Measurements from ENCODE around the gene NRCAM. TPM values are rescaled to one million over a fixed set of nuclear protein-coding genes. Genes with fewer than 3 reads are reported as not detected.

NRCAM gene
- total and polyA plus RNA-seq, 4 donors, result 0.17 to 3.2 (median 0.64) TPM

- H3K9me3 ChIP-seq (ENCODE audit: control insufficient read depth in 4 of 4, low read length in 3 of 4), result no peaks in the 10 kb centered on the region
- H3K4me1 ChIP-seq (ENCODE audit: control insufficient read depth in 4 of 4, insufficient read depth in 4 of 4, low read length in 3 of 4), result no peaks in the 10 kb centered on the region
- no peak overlapping the region for H3K27ac ChIP-seq (ENCODE audit: low read depth in 1 of 2, low read length in 2 of 2)
- peaks cover 0 to 13% (median 0%) of the 10 kb centered on the region in 4 donors for H3K27me3 ChIP-seq (ENCODE audit: control insufficient read depth in 4 of 4, insufficient read depth in 4 of 4, low read length in 3 of 4)
- DNase-seq (ENCODE audit: low spot score), result no peak
- WGBS, result 76% methylated on average over 5 of the region's 5 CpGs
- no peak overlapping the region for H3K9ac ChIP-seq (ENCODE audit: low read depth in 1 of 2, low read length in 2 of 2)
- no peak for TF ChIP-seq SP1 (IDR thresholded peaks at IDR 0.05)
- TF ChIP-seq MAX (IDR thresholded peaks at IDR 0.05), result no peak
- TF ChIP-seq HNF4G (IDR thresholded peaks at IDR 0.05), result no peak
- TF ChIP-seq REST (IDR thresholded peaks at IDR 0.05), result no peak
- TF ChIP-seq GABPA (IDR thresholded peaks at IDR 0.05 in 1 of 2, conservative IDR thresholded peaks at IDR 0.05 in 1 of 2), result no peak
- no peak for TF ChIP-seq ATF3 (IDR thresholded peaks at IDR 0.05)
- TF ChIP-seq JUND (IDR thresholded peaks at IDR 0.05), result no peak
- no peak for TF ChIP-seq ZBTB33 (IDR thresholded peaks at IDR 0.05)
- no peak for TF ChIP-seq HNF4A (conservative IDR thresholded peaks at IDR 0.05)
- TF ChIP-seq CTCF (IDR thresholded peaks at IDR 0.05; ENCODE audit: low read depth, low read length, missing input control), result no peak
- no peak overlapping the region for H3K4me3 ChIP-seq (ENCODE audit: low read depth in 1 of 3, low read length in 3 of 3)
- H3K36me3 ChIP-seq (ENCODE audit: control insufficient read depth in 4 of 4, insufficient read depth in 3 of 4, low read depth in 1 of 4, low read length in 3 of 4), result no peaks in the 10 kb centered on the region
Measured at GRCh38 chr7:108423089-108423989, 32.9 kb downstream of the NRCAM start.

- Histone ChIP-seq H3K27ac (ENCODE audit: low read depth in 1 of 2, low read length in 2 of 2) (no peak overlapping the region), H3K36me3 (ENCODE audit: control insufficient read depth in 4 of 4, insufficient read depth in 3 of 4, low read depth in 1 of 4, low read length in 3 of 4) (no peaks in the 10 kb centered on the region), H3K4me1 (ENCODE audit: control insufficient read depth in 4 of 4, insufficient read depth in 4 of 4, low read length in 3 of 4) (no peaks in the 10 kb centered on the region), H3K9me3 (ENCODE audit: control insufficient read depth in 4 of 4, low read length in 3 of 4) (no peaks in the 10 kb centered on the region), H3K4me3 (ENCODE audit: low read depth in 1 of 3, low read length in 3 of 3) (no peak overlapping the region), H3K27me3 (ENCODE audit: control insufficient read depth in 4 of 4, insufficient read depth in 4 of 4, low read length in 3 of 4) (peaks cover 0 to 13% (median 0%) of the 10 kb centered on the region in 4 donors), H3K9ac (ENCODE audit: low read depth in 1 of 2, low read length in 2 of 2) (no peak overlapping the region)
- DNase-seq (ENCODE audit: low spot score), result no peak
- WGBS, result 46% methylated on average over 3 of the region's 3 CpGs
- TF ChIP-seq YY1 (IDR thresholded peaks at IDR 0.05), result no peak
- no peak for TF ChIP-seq RXRA (IDR thresholded peaks at IDR 0.05)
- TF ChIP-seq NR2F2 (IDR thresholded peaks at IDR 0.05), result no peak
- TF ChIP-seq JUND (IDR thresholded peaks at IDR 0.05), result no peak
- TF ChIP-seq HNF4A (conservative IDR thresholded peaks at IDR 0.05), result no peak
- TF ChIP-seq ZBTB33 (IDR thresholded peaks at IDR 0.05), result no peak
- TF ChIP-seq MAX (IDR thresholded peaks at IDR 0.05), result no peak
- no peak for TF ChIP-seq HNF4G (IDR thresholded peaks at IDR 0.05)
- no peak for TF ChIP-seq SP1 (IDR thresholded peaks at IDR 0.05)
- TF ChIP-seq EGR1 (IDR thresholded peaks at IDR 0.05; ENCODE audit: low read depth in 2 of 2), result no peak
- TF ChIP-seq RAD21 (IDR thresholded peaks at IDR 0.05), result no peak
Measured at GRCh38 chr7:108421720-108422331, 34.4 kb downstream of the NRCAM start.

Measured in liver (tissue), 9 donors.